ENCODE measurements around the gene SLC2A5.

GRCh38 chr1:9009438-9010370 is 59.7 kb downstream of the SLC2A5 start:
- peak; percentile 64 for TF ChIP-seq CTCF (conservative IDR thresholded peaks at IDR 0.05)
- TF ChIP-seq EZH2 (IDR thresholded peaks at IDR 0.05; ENCODE audit: low read depth), result no peak

Data from PC-9 (cell line).